CD14-positive monocyte (primary cell): Measurements from ENCODE around the gene XIRP2. TPM values are rescaled to one million over a fixed set of nuclear protein-coding genes. Genes with fewer than 3 reads are reported as not detected.

Experiments used
- DNase-seq, 3 donors: peaks; one replicate each; pipeline ENCODE4 v3.0.0-alpha.2; 2011 to 2022
- H2AFZ ChIP-seq: 2 replicates; pipeline ENCODE4 v1.6.0; 2012; ENCODE audit warnings: mild to moderate bottlenecking, low read depth, low read length, inconsistent platforms; ENCODE audit not compliant: insufficient read depth, poor library complexity, severe bottlenecking
- H3K27ac ChIP-seq, 2 donors: 1 replicate in 1 of 2; 2 replicates in 1 of 2; pipeline ENCODE4 v1.5.1; 2012 to 2013; ENCODE audit warnings: low read length in 2 of 2, control low read depth in 1 of 2, inconsistent platforms in 1 of 2, low read depth in 1 of 2, mild to moderate bottlenecking in 1 of 2
- H3K27me3 ChIP-seq, 2 donors: one replicate each; pipeline versions ENCODE4 v1.6.0 to v1.6.1; 2011 to 2013; ENCODE audit warnings: low read length in 2 of 2; ENCODE audit not compliant: control insufficient read depth in 2 of 2, insufficient read depth in 2 of 2
- H3K36me3 ChIP-seq, 2 donors: replicated peaks in 1 of 2; 1 replicate in 1 of 2; 2 replicates in 1 of 2; pipeline versions ENCODE4 v1.5.1 to v1.6.1; 2012 to 2013; ENCODE audit warnings: low read length in 2 of 2, control low read depth in 1 of 2, inconsistent platforms in 1 of 2, mild to moderate bottlenecking in 1 of 2; ENCODE audit not compliant: insufficient read depth in 2 of 2, control insufficient read depth in 1 of 2
- H3K4me1 ChIP-seq, 2 donors: 1 replicate in 1 of 2; 2 replicates in 1 of 2; pipeline versions ENCODE4 v1.5.1 to v1.6.1; 2012 to 2013; ENCODE audit warnings: low read length in 2 of 2, control low read depth in 1 of 2, inconsistent platforms in 1 of 2, mild to moderate bottlenecking in 1 of 2, moderate library complexity in 1 of 2; ENCODE audit not compliant: insufficient read depth in 2 of 2, control insufficient read depth in 1 of 2
- H3K4me2 ChIP-seq: replicated peaks from 2 replicates; pipeline ENCODE3; 2012; ENCODE audit warnings: low read length, moderate library complexity, mild to moderate bottlenecking; ENCODE audit not compliant: poor library complexity, severe bottlenecking; ENCODE audit errors: extremely low read depth
- H3K4me3 ChIP-seq, 3 experiments: fragments of 200-600 bp in 1 of 3; sonication (generic) in 1 of 3; replicated peaks in 1 of 3; 1 replicate in 2 of 3; 2 replicates in 1 of 3; pipeline ENCODE4 v1.5.1; 2011 to 2013; ENCODE audit warnings: low read length in 3 of 3, mild to moderate bottlenecking in 3 of 3, control low read depth in 2 of 3, low read depth in 2 of 3, inconsistent platforms in 1 of 3, moderate library complexity in 1 of 3
- H3K79me2 ChIP-seq: 2 replicates; pipeline ENCODE4 v1.6.0; 2012; ENCODE audit warnings: mild to moderate bottlenecking, control low read depth, inconsistent platforms, low read length, moderate library complexity; ENCODE audit not compliant: insufficient read depth
- H3K9ac ChIP-seq: 2 replicates; pipeline ENCODE4 v1.6.0; 2017; ENCODE audit warnings: low read length, mild to moderate bottlenecking; ENCODE audit not compliant: insufficient read depth, poor library complexity, severe bottlenecking
- H3K9me3 ChIP-seq, 2 donors: replicated peaks in 1 of 2; 1 replicate in 1 of 2; 2 replicates in 1 of 2; pipeline versions ENCODE4 v1.5.1 to v1.6.1; 2012 to 2013; ENCODE audit warnings: low read length in 2 of 2, control low read depth in 1 of 2; ENCODE audit not compliant: control insufficient read depth in 1 of 2, insufficient read depth in 1 of 2
- H4K20me1 ChIP-seq: 2 replicates; pipeline ENCODE4 v1.6.0; 2012; ENCODE audit warnings: mild to moderate bottlenecking, low read length, control low read depth, moderate library complexity; ENCODE audit not compliant: insufficient read depth
- H3K27ac Mint-ChIP-seq, 7 donors: one replicate each; pipeline ENCODE4 v1.8.0; 2020; ENCODE audit warnings: mild to moderate bottlenecking in 7 of 7, mixed read lengths in 7 of 7, moderate library complexity in 6 of 7, inconsistent platforms in 2 of 7
- H3K27me3 Mint-ChIP-seq, 3 donors: one replicate each; pipeline ENCODE4 v1.8.0; 2021 to 2022; ENCODE audit warnings: low read depth in 3 of 3, mild to moderate bottlenecking in 3 of 3, mixed read lengths in 3 of 3, moderate library complexity in 3 of 3, inconsistent platforms in 1 of 3
- H3K36me3 Mint-ChIP-seq, 2 donors: one replicate each; pipeline ENCODE4 v1.8.0; 2020; ENCODE audit warnings: mixed read lengths in 2 of 2, inconsistent platforms in 1 of 2, mild to moderate bottlenecking in 1 of 2
- H3K4me1 Mint-ChIP-seq: one replicate; pipeline ENCODE4 v1.8.0; 2020; ENCODE audit warnings: mild to moderate bottlenecking, mixed read lengths
- H3K4me3 Mint-ChIP-seq, 2 donors: one replicate each; pipeline ENCODE4 v1.8.0; 2020; ENCODE audit warnings: mild to moderate bottlenecking in 2 of 2, mixed read lengths in 2 of 2, moderate library complexity in 1 of 2
- H3K9me3 Mint-ChIP-seq, 7 donors: one replicate each; pipeline ENCODE4 v1.8.0; 2020 to 2022; ENCODE audit warnings: mixed read lengths in 7 of 7, mild to moderate bottlenecking in 6 of 7, moderate library complexity in 6 of 7, inconsistent platforms in 2 of 7
- CTCF ChIP-seq: fragments of 200-600 bp; IDR thresholded peaks from one replicate; pipeline ENCODE4 v1.8.0; 2022; ENCODE audit warnings: antibody characterized with exemption, mild to moderate bottlenecking
- WGBS: methylation state at CpG from one replicate; pipeline ENCODE4 v1.1.5; 2013; ENCODE audit warnings: missing lambda C conversion rate; ENCODE audit not compliant: insufficient coverage; 5-methylcytosine and 5-hydroxymethylcytosine counted together
- intact Hi-C, 2 donors: fragments of 100-400 bp; cut with micrococcal nuclease; formaldehyde crosslinking; loops; one replicate each; pipeline versions ENCODE4 v1.15.0 to v1.15.1; 2023
- polyA plus RNA-seq, 3 donors: library from polyadenylated mRNA; depleted of rRNA in 1 of 3; unstranded in 2 of 3; stranded (reverse) in 1 of 3; fragments of 300-500 nt in 2 of 3; fragments of >200 nt in 1 of 3; fragmentation: Illumina TruSeq in 2 of 3; gene quantifications; 1 replicate in 2 of 3; 2 replicates in 1 of 3; pipeline ENCODE4 v1.2.3, GENCODE V29; 2012 to 2021

The XIRP2 gene
- polyA plus RNA-seq, 3 donors = not detected

- no peak for TF ChIP-seq CTCF
- Histone ChIP-seq H3K4me2 (no peak overlapping the region), H3K36me3 (no peaks in the 10 kb centered on the region), H4K20me1 (no peaks in the 10 kb centered on the region), H3K27me3 (no peaks in the 10 kb centered on the region), H3K9ac (no peak overlapping the region), H2AFZ (no peak overlapping the region), H3K27ac (no peak overlapping the region), H3K9me3 (no peaks in the 10 kb centered on the region), H3K4me1 (no peaks in the 10 kb centered on the region), H3K4me3 (no peak overlapping the region), H3K79me2 (no peaks in the 10 kb centered on the region)
- Mint-ChIP-seq H3K27me3 (peaks cover 0 to 3% (median 0%) of the 10 kb centered on the region in 3 donors), H3K9me3 (peaks cover 0 to 3% (median 2%) of the 10 kb centered on the region in 7 donors), H3K36me3 (no peaks in the 10 kb centered on the region), H3K4me1 (no peaks in the 10 kb centered on the region), H3K27ac (no peak overlapping the region), H3K4me3 (no peak overlapping the region)
- WGBS = no CpG with 5 or more reads among the region's 1 CpG
- intact Hi-C loops = no loop called here
- DNase-seq = no peak
These were observed 128.7 kb downstream of the XIRP2 start for GRCh38 chr2:167017021-167017420.

DNA sequence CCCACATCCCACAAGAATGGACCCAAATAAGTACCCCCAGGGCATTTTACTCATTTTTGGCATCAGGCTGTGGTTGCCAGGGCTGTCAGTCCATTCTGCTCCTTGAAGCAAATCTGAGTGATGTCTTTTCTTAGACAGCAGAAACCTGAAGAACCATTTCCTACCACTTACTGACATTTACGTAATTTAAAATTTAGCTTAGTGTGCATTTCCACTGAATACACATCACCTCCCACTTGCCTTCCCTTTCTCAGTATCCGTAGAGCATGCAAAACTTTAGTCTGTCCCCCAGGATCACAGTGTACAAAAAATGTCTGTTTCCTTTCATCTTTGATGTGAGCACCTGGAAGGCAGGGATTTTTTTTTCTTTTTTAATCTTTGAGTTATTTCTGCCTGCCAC is 130.3 kb downstream of the XIRP2 start:
- intact Hi-C loops = no loop called here
- no peaks in the 10 kb centered on the region for H3K27me3 ChIP-seq
- DNase-seq = no peak
- no peaks in the 10 kb centered on the region for H3K4me1 Mint-ChIP-seq
- no peaks in the 10 kb centered on the region for H4K20me1 ChIP-seq
- H3K79me2 ChIP-seq = no peaks in the 10 kb centered on the region
- no peaks in the 10 kb centered on the region for H3K9me3 ChIP-seq
- peaks cover 0 to 1% (median 0%) of the 10 kb centered on the region in 3 donors for H3K27me3 Mint-ChIP-seq
- no peaks in the 10 kb centered on the region for H3K36me3 Mint-ChIP-seq
- WGBS = 89% methylated on average over 1 of the region's 2 CpGs
- H3K27ac ChIP-seq = no peak overlapping the region
- H3K4me3 ChIP-seq = no peak overlapping the region
- H3K27ac Mint-ChIP-seq = no peak overlapping the region
- H3K4me2 ChIP-seq = no peak overlapping the region
- H3K4me3 Mint-ChIP-seq = no peak overlapping the region
- H2AFZ ChIP-seq = no peak overlapping the region
- H3K4me1 ChIP-seq = no peaks in the 10 kb centered on the region
- H3K9ac ChIP-seq = no peak overlapping the region
- H3K9me3 Mint-ChIP-seq = peaks cover 0 to 3% (median 2%) of the 10 kb centered on the region in 7 donors
- TF ChIP-seq CTCF = no peak
- no peaks in the 10 kb centered on the region for H3K36me3 ChIP-seq
